HepG2 (cell line): ENCODE measurements around the gene AP3M1. TPM values are rescaled to one million over a fixed set of nuclear protein-coding genes. Genes with fewer than 3 reads are reported as not detected.

Experiments
- ATAC-seq: fragments of 200-7000 bp; cut with Tn5 transposase; 3 replicates; pipeline ENCODE4 v1.9.1; 2020; ENCODE audit warnings: mild to moderate bottlenecking, moderate library complexity
- BruUV-seq: library from RNA; stranded (reverse); fragments of 400-500 nt; replicated peaks from 2 replicates; lab custom pipeline; 2021; lab: Mats Ljungman, UMichigan
- CTCF ChIA-PET: fragments of 300-600 bp; formaldehyde crosslinking; extraction: SDS; loops from one replicate; lab custom pipeline; 2021; ENCODE audit warnings: low total read pairs, inconsistent platforms, low intra/inter-chr PET ratio; lab: Yijun Ruan, JAX
- POLR2A ChIA-PET: fragments of 350-600 bp; sonication (Branson Sonifier 250); formaldehyde crosslinking; loops from one replicate; lab custom pipeline; 2020; ENCODE audit warnings: antibody characterized with exemption, inconsistent platforms; lab: Yijun Ruan, JAX
- DNase-seq: peaks from one replicate; pipeline ENCODE4 v3.0.0-alpha.2; 2015; ENCODE audit warnings: low spot score
- FAIRE-seq: peaks from 3 replicates; lab custom pipeline; 2011; peaks lifted over from hg19 to GRCh38; lab: Jason Lieb, UNC
- H2AFZ ChIP-seq: one replicate; pipeline ENCODE4 v1.6.1; 2011; ENCODE audit warnings: low read length, inconsistent platforms
- H3K27ac ChIP-seq: fragments of 300-600 bp; 3 replicates; pipeline ENCODE4 v1.8.0; 2011; ENCODE audit warnings: mixed run types, mild to moderate bottlenecking, mixed read lengths, low read length, inconsistent platforms; ENCODE audit not compliant: insufficient read depth; ENCODE audit errors: extremely low read length
- H3K27me3 ChIP-seq, 2 experiments: fragments of 200-600 bp in 1 of 2; 2 replicates in 1 of 2; 3 replicates in 1 of 2; pipeline versions ENCODE4 v1.6.0 to v1.8.0; 2011; ENCODE audit warnings: low read length in 2 of 2, mild to moderate bottlenecking in 2 of 2, moderate library complexity in 2 of 2, inconsistent platforms in 1 of 2; ENCODE audit not compliant: insufficient read depth in 2 of 2, control insufficient read depth in 1 of 2
- H3K36me3 ChIP-seq, 2 experiments: fragments of 200-600 bp in 1 of 2; replicated peaks in 1 of 2; 2 replicates in 1 of 2; 3 replicates in 1 of 2; pipeline versions ENCODE4 v1.5.1 to v1.8.0; 2011; ENCODE audit warnings: low read length in 2 of 2, inconsistent platforms in 1 of 2; ENCODE audit not compliant: insufficient read depth in 2 of 2, control insufficient read depth in 1 of 2
- H3K4me1 ChIP-seq: 2 replicates; pipeline ENCODE4 v1.5.1; 2012; ENCODE audit warnings: low read length, inconsistent platforms; ENCODE audit not compliant: insufficient read depth
- H3K4me2 ChIP-seq: 2 replicates; pipeline ENCODE4 v1.6.0; 2011; ENCODE audit warnings: low read depth, low read length, inconsistent platforms
- H3K4me3 ChIP-seq, 3 experiments: fragments of 200-600 bp in 1 of 3; sonication (generic), shearing (Covaris generic) in 1 of 3; replicated peaks in 1 of 3; 2 replicates each; pipeline ENCODE4 v1.5.1; 2011 to 2016; ENCODE audit warnings: low read length in 3 of 3, inconsistent platforms in 2 of 3, low read depth in 2 of 3, mild to moderate bottlenecking in 2 of 3, control low read depth in 1 of 3, mixed read lengths in 1 of 3; ENCODE audit not compliant: insufficient read depth in 1 of 3
- H3K79me2 ChIP-seq: one replicate; pipeline ENCODE4 v1.6.1; 2011; ENCODE audit warnings: low read length, inconsistent platforms; ENCODE audit not compliant: insufficient read depth
- H3K9ac ChIP-seq: 2 replicates; pipeline ENCODE4 v1.6.0; 2011; ENCODE audit warnings: mild to moderate bottlenecking, low read depth, low read length, inconsistent platforms; ENCODE audit not compliant: insufficient read depth
- H3K9me3 ChIP-seq: 2 replicates; pipeline ENCODE4 v1.5.1; 2012; ENCODE audit warnings: mild to moderate bottlenecking, low read length
- H4K20me1 ChIP-seq: 2 replicates; pipeline ENCODE4 v1.6.0; 2011; ENCODE audit warnings: inconsistent platforms, mild to moderate bottlenecking, low read length, moderate library complexity; ENCODE audit not compliant: insufficient read depth
- ATAD3A ChIP-seq: sonication (generic); formaldehyde crosslinking; IDR thresholded peaks from 2 replicates; pipeline ENCODE4 v1.4.0; 2020; ENCODE audit warnings: missing genetic modification reagents
- CCAR2 ChIP-seq: fragments of 200-400 bp; formaldehyde crosslinking; optimal IDR thresholded peaks from 2 replicates; pipeline ENCODE3; 2018; ENCODE audit warnings: low read depth, mild to moderate bottlenecking, low read length, moderate library complexity
- CREB1 ChIP-seq, 2 experiments: fragments of 450-650 bp in 1 of 2; IDR thresholded peaks; 2 replicates each; pipeline ENCODE4 v1.6.1; 2016 to 2017; ENCODE audit warnings: control low read depth in 1 of 2, mild to moderate bottlenecking in 1 of 2, missing compliant biosample characterization in 1 of 2, missing genetic modification characterization in 1 of 2
- FOSL1 ChIP-seq: sonication (generic); formaldehyde crosslinking; IDR thresholded peaks from 2 replicates; pipeline ENCODE4 v1.9.0; 2021; ENCODE audit warnings: missing genetic modification reagents, borderline replicate concordance
- KDM4B ChIP-seq: sonication (generic); formaldehyde crosslinking; IDR thresholded peaks from 2 replicates; pipeline ENCODE4 v1.4.0; 2020; ENCODE audit warnings: missing genetic modification reagents
- MTA3 ChIP-seq: sonication (generic); formaldehyde crosslinking; IDR thresholded peaks from 2 replicates; pipeline ENCODE4 v1.4.0; 2020; ENCODE audit warnings: missing genetic modification reagents
- NFE2 ChIP-seq: sonication (generic); formaldehyde crosslinking; IDR thresholded peaks from 2 replicates; pipeline ENCODE4 v1.4.0; 2020; ENCODE audit warnings: missing genetic modification reagents
- RELA ChIP-seq: sonication (generic); formaldehyde crosslinking; IDR thresholded peaks from 2 replicates; pipeline ENCODE4 v1.4.0; 2020; ENCODE audit warnings: missing genetic modification reagents
- SALL2 ChIP-seq: sonication (generic); formaldehyde crosslinking; IDR thresholded peaks from 2 replicates; pipeline ENCODE4 v1.8.1; 2023; ENCODE audit warnings: mild to moderate bottlenecking, missing genetic modification reagents, inconsistent platforms
- SIX4 ChIP-seq: sonication (generic); formaldehyde crosslinking; IDR thresholded peaks from 2 replicates; pipeline ENCODE4 v1.4.0; 2020; ENCODE audit warnings: missing genetic modification reagents
- ZNF441 ChIP-seq: sonication (generic); formaldehyde crosslinking; IDR thresholded peaks from 2 replicates; pipeline ENCODE4 v1.7.0; 2021; ENCODE audit warnings: missing genetic modification reagents, borderline replicate concordance
- ZNF557 ChIP-seq: sonication (generic); formaldehyde crosslinking; IDR thresholded peaks from 2 replicates; pipeline ENCODE4 v1.4.0; 2020; ENCODE audit warnings: missing genetic modification reagents
- ZNF788 ChIP-seq: sonication (generic); formaldehyde crosslinking; IDR thresholded peaks from 2 replicates; pipeline ENCODE4 v1.5.0; 2020; ENCODE audit warnings: mild to moderate bottlenecking, missing genetic modification reagents, borderline replicate concordance
- WGBS: methylation state at CpG from one replicate; pipeline ENCODE4 v1.1.6; 2017; ENCODE audit warnings: low lambda C conversion rate; 5-methylcytosine and 5-hydroxymethylcytosine counted together
- in situ Hi-C: cut with HindIII; loops from 2 replicates; pipeline ENCODE4 v1.10.0; 2017; ENCODE audit warnings: low pct_unique_long_range_greater_than_20kb; ENCODE audit not compliant: extremely low pct_ligation_motif_present
- intact Hi-C: fragments of 100-400 bp; cut with micrococcal nuclease; formaldehyde crosslinking; loops from one replicate; pipeline ENCODE4 v1.10.0; 2022; ENCODE audit not compliant: unreplicated experiment
- polyA plus RNA-seq, 8 experiments: library from polyadenylated mRNA; depleted of rRNA in 3 of 8; stranded (reverse) in 7 of 8; unstranded in 1 of 8; fragments of >200 nt; fragmentation: Illumina TruSeq in 4 of 8; extraction: Trizol in 4 of 8; gene quantifications; 2 replicates each; pipeline versions ENCODE4 v1.2.1 to v1.2.3, GENCODE V29; 2011 to 2016; ENCODE audit warnings: low read depth in 4 of 8, missing spikeins in 1 of 8, mixed read lengths in 1 of 8; ENCODE audit not compliant: insufficient read depth in 1 of 8
- total RNA-seq, 5 experiments: library from RNA; depleted of rRNA; stranded (reverse); fragments of >200 nt; fragmentation: Illumina TruSeq; extraction: Trizol; gene quantifications; 2 replicates each; pipeline ENCODE4 v1.2.3, GENCODE V29; 2016; ENCODE audit warnings: low read depth in 1 of 5
- TF ChIP-seq, protein P1 (sequence below): sonication (generic); formaldehyde crosslinking; IDR thresholded peaks from 2 replicates; pipeline ENCODE4 v1.9.0; 2022; ENCODE audit warnings: low read depth, missing genetic modification reagents
- TF ChIP-seq, protein P2 (sequence below): sonication (generic); formaldehyde crosslinking; IDR thresholded peaks from 2 replicates; pipeline ENCODE4 v1.5.1; 2020; ENCODE audit warnings: mild to moderate bottlenecking, missing genetic modification reagents, moderate library complexity
- TF ChIP-seq, protein P3 (sequence below): sonication (generic); formaldehyde crosslinking; conservative IDR thresholded peaks from 2 replicates; pipeline ENCODE4 v1.8.1; 2023; ENCODE audit warnings: missing genetic modification reagents

The AP3M1 gene
- total and polyA plus RNA-seq, 2 of the 13 experiments (the other 11 are each of a cell fraction or from before 2014, with no cell fraction given), result 29.0 to 31.6 TPM

DNA sequence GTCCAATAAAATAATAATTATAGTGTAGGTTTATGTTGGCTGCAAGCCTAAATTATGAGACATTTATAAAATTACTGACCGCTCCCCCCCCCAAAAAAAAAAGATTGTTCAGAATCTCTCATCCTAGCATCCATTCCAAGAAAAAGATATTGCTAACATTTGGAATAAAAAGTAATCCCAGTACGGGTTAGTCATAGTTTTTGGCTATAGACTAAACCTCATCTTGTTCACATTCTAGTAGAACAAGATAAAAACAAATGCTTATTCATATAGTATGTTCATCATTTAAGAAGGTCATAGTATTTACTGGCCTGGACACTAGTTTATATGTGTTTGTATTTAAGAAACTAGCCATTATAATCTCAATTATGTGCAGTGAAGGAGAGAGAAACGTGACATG lies 44.4 kb upstream of the AP3M1 start:
- H3K36me3 ChIP-seq, result peaks cover 0 to 3% of the 10 kb centered on the region in 2 experiments; a peak in 1 of 5 replicates
- H4K20me1 ChIP-seq, result peaks cover 8% of the 10 kb centered on the region; the same call in 1 of the 2 replicates
- H3K27me3 ChIP-seq, result no peaks in the 10 kb centered on the region
- no peak overlapping the region for H3K4me2 ChIP-seq
- ATAC-seq (no peak), FAIRE-seq (no peak), DNase-seq (no peak)
- POLR2A ChIA-PET, result no interaction called here
- peaks cover 91% of the 10 kb centered on the region for H3K79me2 ChIP-seq
- BruUV-seq, result TSS peak; percentile 6
- in situ Hi-C loops, result no loop called here
- H3K9ac ChIP-seq, result no peak overlapping the region
- CTCF ChIA-PET, result no interaction called here
- no peaks in the 10 kb centered on the region for H3K9me3 ChIP-seq
- no peak overlapping the region for H2AFZ ChIP-seq
- WGBS, result 95% methylated on average over 3 of the region's 3 CpGs
- no peak overlapping the region for H3K4me3 ChIP-seq
- peaks cover 30% of the 10 kb centered on the region for H3K4me1 ChIP-seq
- H3K27ac ChIP-seq, result no peak overlapping the region
- intact Hi-C loops, result no loop called here
- TF ChIP-seq SIX4 (CRISPR knock-in tag) (no peak), SALL2 (CRISPR knock-in tag) (no peak), CREB1 (IDR thresholded peaks at IDR 0.05) (no peak), CREB1 (CRISPR knock-in tag; IDR thresholded peaks at IDR 0.05) (no peak), ZNF557 (CRISPR knock-in tag) (no peak), KDM4B (CRISPR knock-in tag) (no peak), RELA (CRISPR knock-in tag) (no peak), FOSL1 (no peak), ZNF788 (no peak), MTA3 (no peak), NFE2 (no peak), ATAD3A (CRISPR knock-in tag) (no peak), CCAR2 (no peak), ZNF441 (CRISPR knock-in tag) (no peak)
- TF ChIP-seq, protein P1, sequence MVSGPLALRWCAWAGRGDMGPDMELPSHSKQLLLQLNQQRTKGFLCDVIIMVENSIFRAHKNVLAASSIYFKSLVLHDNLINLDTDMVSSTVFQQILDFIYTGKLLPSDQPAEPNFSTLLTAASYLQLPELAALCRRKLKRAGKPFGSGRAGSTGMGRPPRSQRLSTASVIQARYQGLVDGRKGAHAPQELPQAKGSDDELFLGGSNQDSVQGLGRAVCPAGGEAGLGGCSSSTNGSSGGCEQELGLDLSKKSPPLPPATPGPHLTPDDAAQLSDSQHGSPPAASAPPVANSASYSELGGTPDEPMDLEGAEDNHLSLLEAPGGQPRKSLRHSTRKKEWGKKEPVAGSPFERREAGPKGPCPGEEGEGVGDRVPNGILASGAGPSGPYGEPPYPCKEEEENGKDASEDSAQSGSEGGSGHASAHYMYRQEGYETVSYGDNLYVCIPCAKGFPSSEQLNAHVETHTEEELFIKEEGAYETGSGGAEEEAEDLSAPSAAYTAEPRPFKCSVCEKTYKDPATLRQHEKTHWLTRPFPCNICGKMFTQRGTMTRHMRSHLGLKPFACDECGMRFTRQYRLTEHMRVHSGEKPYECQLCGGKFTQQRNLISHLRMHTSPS (CRISPR knock-in tag), result no peak
- TF ChIP-seq, protein P2, sequence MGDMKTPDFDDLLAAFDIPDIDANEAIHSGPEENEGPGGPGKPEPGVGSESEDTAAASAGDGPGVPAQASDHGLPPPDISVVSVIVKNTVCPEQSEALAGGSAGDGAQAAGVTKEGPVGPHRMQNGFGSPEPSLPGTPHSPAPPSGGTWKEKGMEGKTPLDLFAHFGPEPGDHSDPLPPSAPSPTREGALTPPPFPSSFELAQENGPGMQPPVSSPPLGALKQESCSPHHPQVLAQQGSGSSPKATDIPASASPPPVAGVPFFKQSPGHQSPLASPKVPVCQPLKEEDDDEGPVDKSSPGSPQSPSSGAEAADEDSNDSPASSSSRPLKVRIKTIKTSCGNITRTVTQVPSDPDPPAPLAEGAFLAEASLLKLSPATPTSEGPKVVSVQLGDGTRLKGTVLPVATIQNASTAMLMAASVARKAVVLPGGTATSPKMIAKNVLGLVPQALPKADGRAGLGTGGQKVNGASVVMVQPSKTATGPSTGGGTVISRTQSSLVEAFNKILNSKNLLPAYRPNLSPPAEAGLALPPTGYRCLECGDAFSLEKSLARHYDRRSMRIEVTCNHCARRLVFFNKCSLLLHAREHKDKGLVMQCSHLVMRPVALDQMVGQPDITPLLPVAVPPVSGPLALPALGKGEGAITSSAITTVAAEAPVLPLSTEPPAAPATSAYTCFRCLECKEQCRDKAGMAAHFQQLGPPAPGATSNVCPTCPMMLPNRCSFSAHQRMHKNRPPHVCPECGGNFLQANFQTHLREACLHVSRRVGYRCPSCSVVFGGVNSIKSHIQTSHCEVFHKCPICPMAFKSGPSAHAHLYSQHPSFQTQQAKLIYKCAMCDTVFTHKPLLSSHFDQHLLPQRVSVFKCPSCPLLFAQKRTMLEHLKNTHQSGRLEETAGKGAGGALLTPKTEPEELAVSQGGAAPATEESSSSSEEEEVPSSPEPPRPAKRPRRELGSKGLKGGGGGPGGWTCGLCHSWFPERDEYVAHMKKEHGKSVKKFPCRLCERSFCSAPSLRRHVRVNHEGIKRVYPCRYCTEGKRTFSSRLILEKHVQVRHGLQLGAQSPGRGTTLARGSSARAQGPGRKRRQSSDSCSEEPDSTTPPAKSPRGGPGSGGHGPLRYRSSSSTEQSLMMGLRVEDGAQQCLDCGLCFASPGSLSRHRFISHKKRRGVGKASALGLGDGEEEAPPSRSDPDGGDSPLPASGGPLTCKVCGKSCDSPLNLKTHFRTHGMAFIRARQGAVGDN (CRISPR knock-in tag), result no peak
- TF ChIP-seq, protein P3, sequence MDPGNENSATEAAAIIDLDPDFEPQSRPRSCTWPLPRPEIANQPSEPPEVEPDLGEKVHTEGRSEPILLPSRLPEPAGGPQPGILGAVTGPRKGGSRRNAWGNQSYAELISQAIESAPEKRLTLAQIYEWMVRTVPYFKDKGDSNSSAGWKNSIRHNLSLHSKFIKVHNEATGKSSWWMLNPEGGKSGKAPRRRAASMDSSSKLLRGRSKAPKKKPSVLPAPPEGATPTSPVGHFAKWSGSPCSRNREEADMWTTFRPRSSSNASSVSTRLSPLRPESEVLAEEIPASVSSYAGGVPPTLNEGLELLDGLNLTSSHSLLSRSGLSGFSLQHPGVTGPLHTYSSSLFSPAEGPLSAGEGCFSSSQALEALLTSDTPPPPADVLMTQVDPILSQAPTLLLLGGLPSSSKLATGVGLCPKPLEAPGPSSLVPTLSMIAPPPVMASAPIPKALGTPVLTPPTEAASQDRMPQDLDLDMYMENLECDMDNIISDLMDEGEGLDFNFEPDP (CRISPR knock-in tag), result no peak
